CD14-positive monocyte (primary cell): ENCODE data around the gene NR6A1. TPM values are rescaled to one million over a fixed set of nuclear protein-coding genes. Genes with fewer than 3 reads are reported as not detected.

Source experiments
- DNase-seq, 3 donors: peaks; one replicate each; pipeline ENCODE4 v3.0.0-alpha.2; 2011 to 2022
- H2AFZ ChIP-seq: 2 replicates; pipeline ENCODE4 v1.6.0; 2012; ENCODE audit warnings: mild to moderate bottlenecking, low read depth, low read length, inconsistent platforms; ENCODE audit not compliant: insufficient read depth, poor library complexity, severe bottlenecking
- H3K27ac ChIP-seq, 2 donors: 1 replicate in 1 of 2; 2 replicates in 1 of 2; pipeline ENCODE4 v1.5.1; 2012 to 2013; ENCODE audit warnings: low read length in 2 of 2, control low read depth in 1 of 2, inconsistent platforms in 1 of 2, low read depth in 1 of 2, mild to moderate bottlenecking in 1 of 2
- H3K27me3 ChIP-seq, 2 donors: one replicate each; pipeline versions ENCODE4 v1.6.0 to v1.6.1; 2011 to 2013; ENCODE audit warnings: low read length in 2 of 2; ENCODE audit not compliant: control insufficient read depth in 2 of 2, insufficient read depth in 2 of 2
- H3K36me3 ChIP-seq, 2 donors: replicated peaks in 1 of 2; 1 replicate in 1 of 2; 2 replicates in 1 of 2; pipeline versions ENCODE4 v1.5.1 to v1.6.1; 2012 to 2013; ENCODE audit warnings: low read length in 2 of 2, control low read depth in 1 of 2, inconsistent platforms in 1 of 2, mild to moderate bottlenecking in 1 of 2; ENCODE audit not compliant: insufficient read depth in 2 of 2, control insufficient read depth in 1 of 2
- H3K4me1 ChIP-seq, 2 donors: 1 replicate in 1 of 2; 2 replicates in 1 of 2; pipeline versions ENCODE4 v1.5.1 to v1.6.1; 2012 to 2013; ENCODE audit warnings: low read length in 2 of 2, control low read depth in 1 of 2, inconsistent platforms in 1 of 2, mild to moderate bottlenecking in 1 of 2, moderate library complexity in 1 of 2; ENCODE audit not compliant: insufficient read depth in 2 of 2, control insufficient read depth in 1 of 2
- H3K4me2 ChIP-seq: replicated peaks from 2 replicates; pipeline ENCODE3; 2012; ENCODE audit warnings: low read length, moderate library complexity, mild to moderate bottlenecking; ENCODE audit not compliant: poor library complexity, severe bottlenecking; ENCODE audit errors: extremely low read depth
- H3K4me3 ChIP-seq, 3 experiments: fragments of 200-600 bp in 1 of 3; sonication (generic) in 1 of 3; replicated peaks in 1 of 3; 1 replicate in 2 of 3; 2 replicates in 1 of 3; pipeline ENCODE4 v1.5.1; 2011 to 2013; ENCODE audit warnings: low read length in 3 of 3, mild to moderate bottlenecking in 3 of 3, control low read depth in 2 of 3, low read depth in 2 of 3, inconsistent platforms in 1 of 3, moderate library complexity in 1 of 3
- H3K79me2 ChIP-seq: 2 replicates; pipeline ENCODE4 v1.6.0; 2012; ENCODE audit warnings: mild to moderate bottlenecking, control low read depth, inconsistent platforms, low read length, moderate library complexity; ENCODE audit not compliant: insufficient read depth
- H3K9ac ChIP-seq: 2 replicates; pipeline ENCODE4 v1.6.0; 2017; ENCODE audit warnings: low read length, mild to moderate bottlenecking; ENCODE audit not compliant: insufficient read depth, poor library complexity, severe bottlenecking
- H3K9me3 ChIP-seq, 2 donors: replicated peaks in 1 of 2; 1 replicate in 1 of 2; 2 replicates in 1 of 2; pipeline versions ENCODE4 v1.5.1 to v1.6.1; 2012 to 2013; ENCODE audit warnings: low read length in 2 of 2, control low read depth in 1 of 2; ENCODE audit not compliant: control insufficient read depth in 1 of 2, insufficient read depth in 1 of 2
- H4K20me1 ChIP-seq: 2 replicates; pipeline ENCODE4 v1.6.0; 2012; ENCODE audit warnings: mild to moderate bottlenecking, low read length, control low read depth, moderate library complexity; ENCODE audit not compliant: insufficient read depth
- H3K27ac Mint-ChIP-seq, 7 donors: one replicate each; pipeline ENCODE4 v1.8.0; 2020; ENCODE audit warnings: mild to moderate bottlenecking in 7 of 7, mixed read lengths in 7 of 7, moderate library complexity in 6 of 7, inconsistent platforms in 2 of 7
- H3K27me3 Mint-ChIP-seq, 3 donors: one replicate each; pipeline ENCODE4 v1.8.0; 2021 to 2022; ENCODE audit warnings: low read depth in 3 of 3, mild to moderate bottlenecking in 3 of 3, mixed read lengths in 3 of 3, moderate library complexity in 3 of 3, inconsistent platforms in 1 of 3
- H3K36me3 Mint-ChIP-seq, 2 donors: one replicate each; pipeline ENCODE4 v1.8.0; 2020; ENCODE audit warnings: mixed read lengths in 2 of 2, inconsistent platforms in 1 of 2, mild to moderate bottlenecking in 1 of 2
- H3K4me1 Mint-ChIP-seq: one replicate; pipeline ENCODE4 v1.8.0; 2020; ENCODE audit warnings: mild to moderate bottlenecking, mixed read lengths
- H3K4me3 Mint-ChIP-seq, 2 donors: one replicate each; pipeline ENCODE4 v1.8.0; 2020; ENCODE audit warnings: mild to moderate bottlenecking in 2 of 2, mixed read lengths in 2 of 2, moderate library complexity in 1 of 2
- H3K9me3 Mint-ChIP-seq, 7 donors: one replicate each; pipeline ENCODE4 v1.8.0; 2020 to 2022; ENCODE audit warnings: mixed read lengths in 7 of 7, mild to moderate bottlenecking in 6 of 7, moderate library complexity in 6 of 7, inconsistent platforms in 2 of 7
- CTCF ChIP-seq: fragments of 200-600 bp; IDR thresholded peaks from one replicate; pipeline ENCODE4 v1.8.0; 2022; ENCODE audit warnings: antibody characterized with exemption, mild to moderate bottlenecking
- WGBS: methylation state at CpG from one replicate; pipeline ENCODE4 v1.1.5; 2013; ENCODE audit warnings: missing lambda C conversion rate; ENCODE audit not compliant: insufficient coverage; 5-methylcytosine and 5-hydroxymethylcytosine counted together
- intact Hi-C, 2 donors: fragments of 100-400 bp; cut with micrococcal nuclease; formaldehyde crosslinking; loops; one replicate each; pipeline versions ENCODE4 v1.15.0 to v1.15.1; 2023
- polyA plus RNA-seq, 3 donors: library from polyadenylated mRNA; depleted of rRNA in 1 of 3; unstranded in 2 of 3; stranded (reverse) in 1 of 3; fragments of 300-500 nt in 2 of 3; fragments of >200 nt in 1 of 3; fragmentation: Illumina TruSeq in 2 of 3; gene quantifications; 1 replicate in 2 of 3; 2 replicates in 1 of 3; pipeline ENCODE4 v1.2.3, GENCODE V29; 2012 to 2021

NR6A1 gene
- polyA plus RNA-seq, 3 donors, result 0.15 to 2.9 (median 0.28) TPM

GRCh38 chr9:124626276-124626675 lies 144.8 kb downstream of the NR6A1 start:
- Histone ChIP-seq H3K4me2 (no peak overlapping the region), H3K36me3 (no peaks in the 10 kb centered on the region), H3K9me3 (no peaks in the 10 kb centered on the region), H3K9ac (no peak overlapping the region), H4K20me1 (no peaks in the 10 kb centered on the region), H2AFZ (no peak overlapping the region), H3K4me3 (no peak overlapping the region), H3K79me2 (no peaks in the 10 kb centered on the region), H3K4me1 (no peaks in the 10 kb centered on the region), H3K27me3 (no peaks in the 10 kb centered on the region), H3K27ac (no peak overlapping the region)
- intact Hi-C loops, result no loop called here
- WGBS, result no CpG with 5 or more reads among the region's 4 CpGs
- no peaks in the 10 kb centered on the region for H3K9me3 Mint-ChIP-seq
- no peaks in the 10 kb centered on the region for H3K4me1 Mint-ChIP-seq
- DNase-seq, result no peak
- no peaks in the 10 kb centered on the region for H3K36me3 Mint-ChIP-seq
- H3K4me3 Mint-ChIP-seq, result no peak overlapping the region
- TF ChIP-seq CTCF, result no peak
- H3K27ac Mint-ChIP-seq, result no peak overlapping the region
- H3K27me3 Mint-ChIP-seq, result peaks cover 0 to 1% (median 0%) of the 10 kb centered on the region in 3 donors

GRCh38 chr9:124625087-124625486 lies 146.0 kb downstream of the NR6A1 start:
- Mint-ChIP-seq H3K4me3 (no peak overlapping the region), H3K4me1 (no peaks in the 10 kb centered on the region), H3K27me3 (peaks cover 0 to 1% (median 0%) of the 10 kb centered on the region in 3 donors), H3K27ac (no peak overlapping the region), H3K9me3 (no peaks in the 10 kb centered on the region), H3K36me3 (no peaks in the 10 kb centered on the region)
- Histone ChIP-seq H3K4me3 (no peak overlapping the region), H3K9ac (no peak overlapping the region), H2AFZ (no peak overlapping the region), H4K20me1 (no peaks in the 10 kb centered on the region), H3K9me3 (no peaks in the 10 kb centered on the region), H3K79me2 (no peaks in the 10 kb centered on the region), H3K27ac (no peak overlapping the region), H3K36me3 (no peaks in the 10 kb centered on the region), H3K27me3 (no peaks in the 10 kb centered on the region), H3K4me2 (no peak overlapping the region), H3K4me1 (no peaks in the 10 kb centered on the region)
- DNase-seq, result no peak
- 83% methylated on average over 1 of the region's 6 CpGs for WGBS
- intact Hi-C loops, result no loop called here
- no peak for TF ChIP-seq CTCF
